GM12892 (cell line): ENCODE results near the gene ARMC9.

ENCODE experiments used
- POLR2A ChIP-seq: IDR thresholded peaks from 2 replicates; pipeline ENCODE4 v1.6.1; 2011; ENCODE audit warnings: low read depth, low read length, control low read depth
- POLR2AphosphoS5 ChIP-seq: IDR thresholded peaks from 2 replicates; pipeline ENCODE4 v1.6.1; 2011; ENCODE audit warnings: low read depth, low read length, control low read depth

GRCh38 chr2:231336700-231337099, 138.3 kb downstream of the ARMC9 start:
- TF ChIP-seq POLR2A: no peak
- TF ChIP-seq POLR2AphosphoS5: no peak
